BLaER1 treated with 17β-estradiol and CSF1 and Interleukin-3, amounts not matched to agents 10 nM and 100 nM (cell line): Measurements from ENCODE around the gene ARMCX2.
A peak's percentile ranks its signal among the peaks of the same experiment; 100 is the strongest.

Experiments
- H3K27ac ChIP-seq, 11 experiments: shearing (Covaris generic); formaldehyde crosslinking; 2 replicates each; pipeline ENCODE4 v1.8.1; 2022
- H3K27me3 ChIP-seq, 11 experiments: shearing (Covaris generic); formaldehyde crosslinking; 2 replicates each; pipeline ENCODE4 v1.8.1; 2022
- H3K36me3 ChIP-seq, 11 experiments: shearing (Covaris generic); formaldehyde crosslinking; 2 replicates each; pipeline ENCODE4 v1.8.1; 2022
- H3K4me1 ChIP-seq, 10 experiments: shearing (Covaris generic); formaldehyde crosslinking; 2 replicates each; pipeline ENCODE4 v1.8.1; 2022
- H3K4me2 ChIP-seq, 11 experiments: shearing (Covaris generic); formaldehyde crosslinking; 2 replicates each; pipeline ENCODE4 v1.8.1; 2022
- H3K4me3 ChIP-seq, 10 experiments: shearing (Covaris generic); formaldehyde crosslinking; 2 replicates each; pipeline ENCODE4 v1.8.1; 2022
- H3K9ac ChIP-seq, 11 experiments: shearing (Covaris generic); formaldehyde crosslinking; 2 replicates each; pipeline ENCODE4 v1.8.1; 2022
- H3K9me3 ChIP-seq, 11 experiments: shearing (Covaris generic); formaldehyde crosslinking; replicated peaks in 1 of 11; 2 replicates each; pipeline ENCODE4 v1.8.1; 2022
- H4K20me1 ChIP-seq, 11 experiments: shearing (Covaris generic); formaldehyde crosslinking; 2 replicates each; pipeline ENCODE4 v1.8.1; 2022
- Cebpa-rat ChIP-seq, 11 experiments: shearing (Covaris generic); IDR thresholded peaks; 2 replicates each; pipeline ENCODE4 v1.8.1; 2022

The ARMCX2 gene

GRCh38 chrX:101659601-101660063 lies at the start of gene ARMCX2:
Gene ARMCX2, minus strand, starts transcription at chrX:101659850. Its CDS starts 2,262 bp downstream, at chrX:101657588.
- H3K36me3 ChIP-seq: no peaks in the 10 kb centered on the region
- H3K4me2 ChIP-seq: no peak within 1 kb of the TSS
- H3K27ac ChIP-seq: no peak within 1 kb of the TSS
- H4K20me1 ChIP-seq: no peaks in the 10 kb centered on the region
- H3K9ac ChIP-seq: no peak within 1 kb of the TSS
- no peak for TF ChIP-seq Cebpa-rat (IDR thresholded peaks at IDR 0.05)
- peak within 1 kb of the TSS in 4 of 10 experiments; percentile 9 to 38 (median 31); a peak in 3 of 20 replicates for H3K4me3 ChIP-seq
- H3K9me3 ChIP-seq: peaks cover 10 to 35% (median 18%) of the 10 kb centered on the region in 11 experiments; a peak in 21 of 22 replicates
- H3K27me3 ChIP-seq: peaks cover 34 to 44% (median 37%) of the 10 kb centered on the region in 11 experiments
- peaks cover 0 to 8% (median 6%) of the 10 kb centered on the region in 10 experiments; a peak in 10 of 20 replicates for H3K4me1 ChIP-seq

- Histone ChIP-seq H3K4me2 (no peak overlapping the region), H3K9ac (no peak overlapping the region), H3K27ac (no peak overlapping the region), H3K9me3 (no peaks in the 10 kb centered on the region), H3K4me1 (no peaks in the 10 kb centered on the region), H3K4me3 (no peak overlapping the region), H3K36me3 (no peaks in the 10 kb centered on the region), H3K27me3 (no peaks in the 10 kb centered on the region), H4K20me1 (no peaks in the 10 kb centered on the region)
- no peak for TF ChIP-seq Cebpa-rat (IDR thresholded peaks at IDR 0.05)
Observed at GRCh38 chrX:101709384-101709783, 49.7 kb upstream of the ARMCX2 start.

GRCh38 chrX:101708163-101708562 lies 48.5 kb upstream of the ARMCX2 start:
- H3K4me2 ChIP-seq: no peak overlapping the region
- no peak for TF ChIP-seq Cebpa-rat (IDR thresholded peaks at IDR 0.05)
- no peaks in the 10 kb centered on the region for H3K36me3 ChIP-seq
- H3K4me1 ChIP-seq: no peaks in the 10 kb centered on the region
- H3K9ac ChIP-seq: no peak overlapping the region
- no peaks in the 10 kb centered on the region for H4K20me1 ChIP-seq
- H3K27me3 ChIP-seq: no peaks in the 10 kb centered on the region
- no peak overlapping the region for H3K27ac ChIP-seq
- H3K4me3 ChIP-seq: no peak overlapping the region
- H3K9me3 ChIP-seq: no peaks in the 10 kb centered on the region

GRCh38 chrX:101693476-101693875 lies 33.8 kb upstream of the ARMCX2 start:
- H3K4me1 ChIP-seq: no peaks in the 10 kb centered on the region
- no peaks in the 10 kb centered on the region for H3K9me3 ChIP-seq
- TF ChIP-seq Cebpa-rat (IDR thresholded peaks at IDR 0.05): no peak
- H3K36me3 ChIP-seq: no peaks in the 10 kb centered on the region
- H3K4me2 ChIP-seq: no peak overlapping the region
- no peak overlapping the region for H3K4me3 ChIP-seq
- no peaks in the 10 kb centered on the region for H3K27me3 ChIP-seq
- no peaks in the 10 kb centered on the region for H4K20me1 ChIP-seq
- H3K9ac ChIP-seq: no peak overlapping the region
- H3K27ac ChIP-seq: no peak overlapping the region

GRCh38 chrX:101691835-101692234 lies 32.2 kb upstream of the ARMCX2 start:
- Histone ChIP-seq H3K4me2 (no peak overlapping the region), H3K9me3 (no peaks in the 10 kb centered on the region), H3K27ac (no peak overlapping the region), H4K20me1 (no peaks in the 10 kb centered on the region), H3K9ac (no peak overlapping the region), H3K36me3 (no peaks in the 10 kb centered on the region), H3K4me3 (no peak overlapping the region), H3K4me1 (no peaks in the 10 kb centered on the region), H3K27me3 (no peaks in the 10 kb centered on the region)
- no peak for TF ChIP-seq Cebpa-rat (IDR thresholded peaks at IDR 0.05)

- no peak overlapping the region for H3K9ac ChIP-seq
- H3K27ac ChIP-seq: no peak overlapping the region
- H3K4me1 ChIP-seq: no peaks in the 10 kb centered on the region
- no peaks in the 10 kb centered on the region for H4K20me1 ChIP-seq
- H3K36me3 ChIP-seq: no peaks in the 10 kb centered on the region
- TF ChIP-seq Cebpa-rat (IDR thresholded peaks at IDR 0.05): no peak
- no peaks in the 10 kb centered on the region for H3K9me3 ChIP-seq
- H3K4me2 ChIP-seq: no peak overlapping the region
- H3K4me3 ChIP-seq: no peak overlapping the region
- H3K27me3 ChIP-seq: no peaks in the 10 kb centered on the region
Observed at GRCh38 chrX:101686574-101686973, 26.9 kb upstream of the ARMCX2 start.

- Histone ChIP-seq H3K9ac (no peak overlapping the region), H4K20me1 (no peaks in the 10 kb centered on the region), H3K36me3 (no peaks in the 10 kb centered on the region), H3K4me1 (no peaks in the 10 kb centered on the region), H3K9me3 (no peaks in the 10 kb centered on the region), H3K4me2 (no peak overlapping the region), H3K4me3 (no peak overlapping the region), H3K27me3 (no peaks in the 10 kb centered on the region), H3K27ac (no peak overlapping the region)
- TF ChIP-seq Cebpa-rat (IDR thresholded peaks at IDR 0.05): no peak
Observed at GRCh38 chrX:101685923-101686322, 26.3 kb upstream of the ARMCX2 start.

- H3K4me2 ChIP-seq: no peak overlapping the region
- H3K9ac ChIP-seq: no peak overlapping the region
- no peak for TF ChIP-seq Cebpa-rat (IDR thresholded peaks at IDR 0.05)
- no peaks in the 10 kb centered on the region for H3K36me3 ChIP-seq
- H3K9me3 ChIP-seq: no peaks in the 10 kb centered on the region
- H3K4me3 ChIP-seq: no peak overlapping the region
- no peaks in the 10 kb centered on the region for H3K27me3 ChIP-seq
- H3K4me1 ChIP-seq: no peaks in the 10 kb centered on the region
- no peak overlapping the region for H3K27ac ChIP-seq
- no peaks in the 10 kb centered on the region for H4K20me1 ChIP-seq
Observed at GRCh38 chrX:101682723-101683122, 23.1 kb upstream of the ARMCX2 start.

GRCh38 chrX:101677028-101677427 lies 17.4 kb upstream of the ARMCX2 start:
- Histone ChIP-seq H3K27me3 (no peaks in the 10 kb centered on the region), H3K4me1 (no peaks in the 10 kb centered on the region), H4K20me1 (no peaks in the 10 kb centered on the region), H3K4me2 (no peak overlapping the region), H3K4me3 (no peak overlapping the region), H3K9me3 (no peaks in the 10 kb centered on the region), H3K36me3 (no peaks in the 10 kb centered on the region), H3K27ac (no peak overlapping the region), H3K9ac (no peak overlapping the region)
- TF ChIP-seq Cebpa-rat (IDR thresholded peaks at IDR 0.05): no peak

- Histone ChIP-seq H3K36me3 (no peaks in the 10 kb centered on the region), H3K27me3 (no peaks in the 10 kb centered on the region), H3K4me2 (no peak overlapping the region), H3K9ac (no peak overlapping the region), H4K20me1 (no peaks in the 10 kb centered on the region), H3K4me1 (no peaks in the 10 kb centered on the region), H3K4me3 (no peak overlapping the region), H3K9me3 (no peaks in the 10 kb centered on the region), H3K27ac (no peak overlapping the region)
- no peak for TF ChIP-seq Cebpa-rat (IDR thresholded peaks at IDR 0.05)
Observed at GRCh38 chrX:101676571-101676970, 16.9 kb upstream of the ARMCX2 start.
